ENCODE measurements around the gene SPACA9. TPM values are rescaled to one million over a fixed set of nuclear protein-coding genes. Genes with fewer than 3 reads are reported as not detected.

SPACA9 gene
- polyA plus RNA-seq, 2 of the 4 experiments (the other 2 are of a cell fraction): 3.1 to 3.6 TPM

DNA sequence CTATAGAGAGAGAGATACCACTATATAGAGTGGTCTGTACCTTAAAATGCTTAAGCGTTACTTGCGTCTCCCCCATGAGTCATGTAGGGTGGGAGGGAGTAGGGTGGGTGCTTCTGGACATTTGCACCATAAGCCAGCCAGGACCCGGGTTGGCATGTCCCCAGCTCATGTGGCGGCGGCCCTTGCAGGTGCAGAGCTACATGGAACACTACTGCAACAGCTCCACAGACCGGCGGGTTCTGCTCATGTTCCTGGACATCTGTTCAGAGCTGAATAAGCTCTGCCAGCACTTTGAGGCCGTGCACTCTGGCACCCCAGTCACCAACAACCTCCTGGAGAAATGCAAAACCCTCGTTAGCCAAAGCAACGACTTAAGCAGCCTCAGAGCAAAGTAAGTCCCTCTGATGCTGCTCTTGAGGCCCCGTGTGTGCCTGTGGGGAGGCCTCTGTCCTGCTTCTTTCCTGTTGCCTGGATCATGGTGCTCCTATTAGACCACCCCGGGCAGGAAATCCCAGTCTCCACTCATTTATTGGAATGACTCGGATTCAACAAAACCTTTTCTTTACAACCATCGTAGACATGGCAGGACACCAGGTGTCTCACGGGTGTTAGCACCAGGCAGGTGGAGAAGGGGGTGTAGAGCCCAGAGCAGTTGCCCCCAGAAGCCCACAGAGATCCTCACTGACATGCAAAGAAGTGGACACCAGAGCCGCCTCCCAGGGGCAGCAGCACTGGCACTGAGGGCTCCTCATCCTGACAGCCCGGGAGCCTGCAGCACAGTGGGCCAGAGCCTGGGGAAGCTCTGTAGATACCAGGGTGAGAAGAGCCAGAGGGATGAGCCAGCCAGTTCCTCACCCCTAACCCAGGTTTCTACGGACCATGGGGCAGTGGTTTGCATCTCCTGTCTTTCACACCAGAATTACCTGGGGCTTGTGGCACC, 8.8 kb downstream of the SPACA9 start:
- Histone ChIP-seq H3K27ac (no peak overlapping the region), H3K4me3 (no peak overlapping the region), H3K4me2 (no peak overlapping the region), H3K9me3 (no peaks in the 10 kb centered on the region), H3K4me1 (no peaks in the 10 kb centered on the region)
- ATAC-seq (peak; percentile 16 to 27; a peak in 3 of 6 replicates), DNase-seq (ENCODE audit: low read depth in 1 of 2, low spot score in 1 of 2) (no peak), FAIRE-seq (no peak)
- WGBS (ENCODE audit: missing lambda C conversion rate): 75% methylated on average over 16 of the region's 18 CpGs
- TF ChIP-seq HOXB13 (CRISPR knock-in tag; IDR thresholded peaks at IDR 0.05; ENCODE audit: low read depth) (no peak), RARB (CRISPR knock-in tag; IDR thresholded peaks at IDR 0.05) (no peak), CHD4 (IDR thresholded peaks at IDR 0.05; ENCODE audit: borderline replicate concordance) (no peak), BHLHE40 (IDR thresholded peaks at IDR 0.05; ENCODE audit: low read depth, low read length) (no peak), NR3C1 (IDR thresholded peaks at IDR 0.05) (no peak), HOXB5 (CRISPR knock-in tag; IDR thresholded peaks at IDR 0.05) (no peak), ZFP36 (IDR thresholded peaks at IDR 0.05; ENCODE audit: borderline replicate concordance, partially characterized antibody) (no peak), CHD2 (IDR thresholded peaks at IDR 0.05; ENCODE audit: low read length, partially characterized antibody) (no peak), JUNB (IDR thresholded peaks at IDR 0.05) (no peak), SREBF2 (IDR thresholded peaks at IDR 0.05) (no peak), HDAC2 (IDR thresholded peaks at IDR 0.05) (no peak)
- TF ChIP-seq, protein P1, sequence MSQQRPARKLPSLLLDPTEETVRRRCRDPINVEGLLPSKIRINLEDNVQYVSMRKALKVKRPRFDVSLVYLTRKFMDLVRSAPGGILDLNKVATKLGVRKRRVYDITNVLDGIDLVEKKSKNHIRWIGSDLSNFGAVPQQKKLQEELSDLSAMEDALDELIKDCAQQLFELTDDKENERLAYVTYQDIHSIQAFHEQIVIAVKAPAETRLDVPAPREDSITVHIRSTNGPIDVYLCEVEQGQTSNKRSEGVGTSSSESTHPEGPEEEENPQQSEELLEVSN (IDR thresholded peaks at IDR 0.05; ENCODE audit: borderline replicate concordance, low read depth): no peak
- TF ChIP-seq, protein P2, sequence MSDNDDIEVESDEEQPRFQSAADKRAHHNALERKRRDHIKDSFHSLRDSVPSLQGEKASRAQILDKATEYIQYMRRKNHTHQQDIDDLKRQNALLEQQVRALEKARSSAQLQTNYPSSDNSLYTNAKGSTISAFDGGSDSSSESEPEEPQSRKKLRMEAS (IDR thresholded peaks at IDR 0.05): no peak
- TF ChIP-seq, protein P3, sequence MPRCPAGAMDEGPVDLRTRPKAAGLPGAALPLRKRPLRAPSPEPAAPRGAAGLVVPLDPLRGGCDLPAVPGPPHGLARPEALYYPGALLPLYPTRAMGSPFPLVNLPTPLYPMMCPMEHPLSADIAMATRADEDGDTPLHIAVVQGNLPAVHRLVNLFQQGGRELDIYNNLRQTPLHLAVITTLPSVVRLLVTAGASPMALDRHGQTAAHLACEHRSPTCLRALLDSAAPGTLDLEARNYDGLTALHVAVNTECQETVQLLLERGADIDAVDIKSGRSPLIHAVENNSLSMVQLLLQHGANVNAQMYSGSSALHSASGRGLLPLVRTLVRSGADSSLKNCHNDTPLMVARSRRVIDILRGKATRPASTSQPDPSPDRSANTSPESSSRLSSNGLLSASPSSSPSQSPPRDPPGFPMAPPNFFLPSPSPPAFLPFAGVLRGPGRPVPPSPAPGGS (IDR thresholded peaks at IDR 0.05): no peak
- TF ChIP-seq, protein P4, sequence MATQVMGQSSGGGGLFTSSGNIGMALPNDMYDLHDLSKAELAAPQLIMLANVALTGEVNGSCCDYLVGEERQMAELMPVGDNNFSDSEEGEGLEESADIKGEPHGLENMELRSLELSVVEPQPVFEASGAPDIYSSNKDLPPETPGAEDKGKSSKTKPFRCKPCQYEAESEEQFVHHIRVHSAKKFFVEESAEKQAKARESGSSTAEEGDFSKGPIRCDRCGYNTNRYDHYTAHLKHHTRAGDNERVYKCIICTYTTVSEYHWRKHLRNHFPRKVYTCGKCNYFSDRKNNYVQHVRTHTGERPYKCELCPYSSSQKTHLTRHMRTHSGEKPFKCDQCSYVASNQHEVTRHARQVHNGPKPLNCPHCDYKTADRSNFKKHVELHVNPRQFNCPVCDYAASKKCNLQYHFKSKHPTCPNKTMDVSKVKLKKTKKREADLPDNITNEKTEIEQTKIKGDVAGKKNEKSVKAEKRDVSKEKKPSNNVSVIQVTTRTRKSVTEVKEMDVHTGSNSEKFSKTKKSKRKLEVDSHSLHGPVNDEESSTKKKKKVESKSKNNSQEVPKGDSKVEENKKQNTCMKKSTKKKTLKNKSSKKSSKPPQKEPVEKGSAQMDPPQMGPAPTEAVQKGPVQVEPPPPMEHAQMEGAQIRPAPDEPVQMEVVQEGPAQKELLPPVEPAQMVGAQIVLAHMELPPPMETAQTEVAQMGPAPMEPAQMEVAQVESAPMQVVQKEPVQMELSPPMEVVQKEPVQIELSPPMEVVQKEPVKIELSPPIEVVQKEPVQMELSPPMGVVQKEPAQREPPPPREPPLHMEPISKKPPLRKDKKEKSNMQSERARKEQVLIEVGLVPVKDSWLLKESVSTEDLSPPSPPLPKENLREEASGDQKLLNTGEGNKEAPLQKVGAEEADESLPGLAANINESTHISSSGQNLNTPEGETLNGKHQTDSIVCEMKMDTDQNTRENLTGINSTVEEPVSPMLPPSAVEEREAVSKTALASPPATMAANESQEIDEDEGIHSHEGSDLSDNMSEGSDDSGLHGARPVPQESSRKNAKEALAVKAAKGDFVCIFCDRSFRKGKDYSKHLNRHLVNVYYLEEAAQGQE (IDR thresholded peaks at IDR 0.05): no peak
- TF ChIP-seq, protein P5, sequence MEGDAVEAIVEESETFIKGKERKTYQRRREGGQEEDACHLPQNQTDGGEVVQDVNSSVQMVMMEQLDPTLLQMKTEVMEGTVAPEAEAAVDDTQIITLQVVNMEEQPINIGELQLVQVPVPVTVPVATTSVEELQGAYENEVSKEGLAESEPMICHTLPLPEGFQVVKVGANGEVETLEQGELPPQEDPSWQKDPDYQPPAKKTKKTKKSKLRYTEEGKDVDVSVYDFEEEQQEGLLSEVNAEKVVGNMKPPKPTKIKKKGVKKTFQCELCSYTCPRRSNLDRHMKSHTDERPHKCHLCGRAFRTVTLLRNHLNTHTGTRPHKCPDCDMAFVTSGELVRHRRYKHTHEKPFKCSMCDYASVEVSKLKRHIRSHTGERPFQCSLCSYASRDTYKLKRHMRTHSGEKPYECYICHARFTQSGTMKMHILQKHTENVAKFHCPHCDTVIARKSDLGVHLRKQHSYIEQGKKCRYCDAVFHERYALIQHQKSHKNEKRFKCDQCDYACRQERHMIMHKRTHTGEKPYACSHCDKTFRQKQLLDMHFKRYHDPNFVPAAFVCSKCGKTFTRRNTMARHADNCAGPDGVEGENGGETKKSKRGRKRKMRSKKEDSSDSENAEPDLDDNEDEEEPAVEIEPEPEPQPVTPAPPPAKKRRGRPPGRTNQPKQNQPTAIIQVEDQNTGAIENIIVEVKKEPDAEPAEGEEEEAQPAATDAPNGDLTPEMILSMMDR (IDR thresholded peaks at IDR 0.05): no peak
- POLR2A ChIA-PET: no interaction called here
- CTCF ChIA-PET: interaction anchor here (1.0 to 13.9 kb wide), 2 partner anchors 14 to 48 kb away, joined by 3 to 145 read pairs; no protein-coding TSS in a partner anchor

DNA sequence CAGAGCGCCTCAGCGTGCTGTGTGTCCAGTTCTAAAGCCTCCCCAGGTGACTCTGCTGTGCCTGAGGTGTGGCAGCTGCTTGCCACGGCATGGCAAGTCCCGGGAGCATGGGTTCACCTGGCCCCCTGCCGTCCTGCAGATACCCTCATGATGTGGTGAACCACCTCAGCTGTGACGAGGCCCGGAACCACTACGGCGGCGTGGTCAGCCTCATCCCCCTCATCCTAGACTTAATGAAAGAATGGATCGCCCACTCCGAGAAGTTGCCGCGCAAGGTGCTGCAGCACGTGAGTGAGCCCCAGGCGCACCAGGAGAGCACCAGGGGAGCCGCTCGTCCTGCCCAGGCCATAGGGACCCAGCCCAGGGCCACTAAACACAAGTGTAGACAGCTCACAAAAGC, 9.5 kb downstream of the SPACA9 start:
- H3K4me1 ChIP-seq: no peaks in the 10 kb centered on the region
- no peak for FAIRE-seq
- WGBS (ENCODE audit: missing lambda C conversion rate): 80% methylated on average over 9 of the region's 18 CpGs
- TF ChIP-seq HOXA7 (CRISPR knock-in tag; IDR thresholded peaks at IDR 0.05) (no peak), GATA3 (IDR thresholded peaks at IDR 0.05; ENCODE audit: borderline replicate concordance) (no peak)
- H3K4me3 ChIP-seq: no peak overlapping the region
- DNase-seq (ENCODE audit: low read depth in 1 of 2, low spot score in 1 of 2): no peak
- ChIA-PET CTCF (interaction anchor here (1.0 to 13.9 kb wide), 2 partner anchors 14 to 47 kb away, joined by 3 to 145 read pairs; no protein-coding TSS in a partner anchor), POLR2A (no interaction called here)
- H3K4me2 ChIP-seq: no peak overlapping the region
- no peak overlapping the region for H3K27ac ChIP-seq
- ATAC-seq: peak in 1 of 2 experiments; percentile 10; a peak in 2 of 6 replicates
- no peaks in the 10 kb centered on the region for H3K9me3 ChIP-seq
